ENCODE data around the gene EFNA1. TPM values are rescaled to one million over a fixed set of nuclear protein-coding genes. Genes with fewer than 3 reads are reported as not detected.

The EFNA1 gene
- total and polyA plus RNA-seq, 2 of the 13 experiments (the other 11 are each of a cell fraction or from before 2014, with no cell fraction given), result 81.8 to 874 TPM

DNA sequence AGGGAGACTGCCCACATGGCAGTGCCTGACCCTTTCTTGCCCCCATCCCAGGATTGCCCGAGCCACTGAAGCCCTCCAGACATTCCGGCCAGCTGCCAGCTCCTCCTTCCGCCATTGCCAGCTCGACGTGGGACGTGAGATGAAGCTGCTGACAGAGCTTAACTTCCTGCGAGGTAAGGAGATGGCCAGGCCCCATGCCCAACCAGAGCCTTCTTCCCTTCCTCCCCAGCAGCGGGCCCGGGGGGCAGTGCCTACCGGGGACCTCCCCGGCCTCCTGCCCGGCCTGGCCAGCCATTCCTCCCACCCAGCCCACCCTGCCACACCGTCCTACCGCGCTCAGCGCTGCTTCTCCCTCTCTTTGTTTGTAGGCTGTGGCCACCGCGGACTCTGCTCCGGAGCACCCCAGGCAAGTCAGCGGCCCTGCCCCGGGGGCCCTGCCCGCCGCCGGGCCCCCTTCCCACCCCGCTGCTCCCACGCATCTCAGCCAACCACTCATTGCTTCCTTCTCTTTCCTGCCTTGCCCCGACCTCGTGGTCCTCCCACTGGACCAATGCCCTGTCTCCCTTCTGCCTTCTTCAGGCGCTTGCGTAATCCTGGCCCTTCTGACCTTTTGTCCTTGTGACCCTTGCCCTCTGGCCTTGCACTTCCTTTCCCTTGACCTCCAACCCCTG, 50.9 kb downstream of the EFNA1 start (continued):
- TF ChIP-seq PHF21A (CRISPR knock-in tag; IDR thresholded peaks at IDR 0.05) (no peak), ZNF549 (CRISPR knock-in tag; IDR thresholded peaks at IDR 0.05) (no peak), FOXC1 (CRISPR knock-in tag; IDR thresholded peaks at IDR 0.05; ENCODE audit: borderline replicate concordance) (no peak), SOX13 (IDR thresholded peaks at IDR 0.05) (no peak), SOX13 (CRISPR knock-in tag; conservative IDR thresholded peaks at IDR 0.05 in 1 of 2, IDR thresholded peaks at IDR 0.05 in 1 of 2) (peak in 1 of 2 experiments; percentile 22; a peak in 1 of 4 replicates), NR1H2 (CRISPR knock-in tag; IDR thresholded peaks at IDR 0.05; ENCODE audit: borderline replicate concordance, low read depth) (peak; percentile 39; the same call in 1 of the 2 replicates), PHF20 (CRISPR knock-in tag; IDR thresholded peaks at IDR 0.05) (no peak; the same call in 1 of the 2 replicates), KDM4B (CRISPR knock-in tag; IDR thresholded peaks at IDR 0.05) (no peak), DNMT1 (CRISPR knock-in tag; IDR thresholded peaks at IDR 0.05) (no peak), ZNF546 (CRISPR knock-in tag; conservative IDR thresholded peaks at IDR 0.05) (no peak), GFI1 (CRISPR knock-in tag; IDR thresholded peaks at IDR 0.05; ENCODE audit: borderline replicate concordance) (0 out of 2 replicates have a peak, but pooled peaks have one; percentile 21), ZNF879 (CRISPR knock-in tag; IDR thresholded peaks at IDR 0.05) (no peak), YEATS4 (CRISPR knock-in tag; IDR thresholded peaks at IDR 0.05; ENCODE audit: borderline replicate concordance) (peak; percentile 33; the same call in 1 of the 2 replicates), AKAP8 (CRISPR knock-in tag; IDR thresholded peaks at IDR 0.05) (no peak; the same call in 1 of the 2 replicates), TOE1 (CRISPR knock-in tag; IDR thresholded peaks at IDR 0.05) (no peak)
- TF ChIP-seq, protein P1, sequence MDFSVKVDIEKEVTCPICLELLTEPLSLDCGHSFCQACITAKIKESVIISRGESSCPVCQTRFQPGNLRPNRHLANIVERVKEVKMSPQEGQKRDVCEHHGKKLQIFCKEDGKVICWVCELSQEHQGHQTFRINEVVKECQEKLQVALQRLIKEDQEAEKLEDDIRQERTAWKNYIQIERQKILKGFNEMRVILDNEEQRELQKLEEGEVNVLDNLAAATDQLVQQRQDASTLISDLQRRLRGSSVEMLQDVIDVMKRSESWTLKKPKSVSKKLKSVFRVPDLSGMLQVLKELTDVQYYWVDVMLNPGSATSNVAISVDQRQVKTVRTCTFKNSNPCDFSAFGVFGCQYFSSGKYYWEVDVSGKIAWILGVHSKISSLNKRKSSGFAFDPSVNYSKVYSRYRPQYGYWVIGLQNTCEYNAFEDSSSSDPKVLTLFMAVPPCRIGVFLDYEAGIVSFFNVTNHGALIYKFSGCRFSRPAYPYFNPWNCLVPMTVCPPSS (IDR thresholded peaks at IDR 0.05), result no peak
- TF ChIP-seq, protein P2, sequence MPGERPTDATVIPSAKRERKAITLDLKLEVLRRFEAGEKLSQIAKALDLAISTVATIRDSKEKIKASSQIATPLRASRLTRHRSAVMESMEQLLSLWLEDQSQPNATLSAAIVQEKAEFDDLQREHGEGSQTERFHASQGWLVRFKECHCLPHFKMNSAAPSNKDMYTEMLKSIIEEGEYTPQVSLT (CRISPR knock-in tag; IDR thresholded peaks at IDR 0.05; ENCODE audit: borderline replicate concordance, low read depth), result no peak
- TF ChIP-seq, protein P3, sequence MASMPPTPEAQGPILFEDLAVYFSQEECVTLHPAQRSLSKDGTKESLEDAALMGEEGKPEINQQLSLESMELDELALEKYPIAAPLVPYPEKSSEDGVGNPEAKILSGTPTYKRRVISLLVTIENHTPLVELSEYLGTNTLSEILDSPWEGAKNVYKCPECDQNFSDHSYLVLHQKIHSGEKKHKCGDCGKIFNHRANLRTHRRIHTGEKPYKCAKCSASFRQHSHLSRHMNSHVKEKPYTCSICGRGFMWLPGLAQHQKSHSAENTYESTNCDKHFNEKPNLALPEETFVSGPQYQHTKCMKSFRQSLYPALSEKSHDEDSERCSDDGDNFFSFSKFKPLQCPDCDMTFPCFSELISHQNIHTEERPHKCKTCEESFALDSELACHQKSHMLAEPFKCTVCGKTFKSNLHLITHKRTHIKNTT (CRISPR knock-in tag; IDR thresholded peaks at IDR 0.05), result no peak
- TF ChIP-seq, protein P4, sequence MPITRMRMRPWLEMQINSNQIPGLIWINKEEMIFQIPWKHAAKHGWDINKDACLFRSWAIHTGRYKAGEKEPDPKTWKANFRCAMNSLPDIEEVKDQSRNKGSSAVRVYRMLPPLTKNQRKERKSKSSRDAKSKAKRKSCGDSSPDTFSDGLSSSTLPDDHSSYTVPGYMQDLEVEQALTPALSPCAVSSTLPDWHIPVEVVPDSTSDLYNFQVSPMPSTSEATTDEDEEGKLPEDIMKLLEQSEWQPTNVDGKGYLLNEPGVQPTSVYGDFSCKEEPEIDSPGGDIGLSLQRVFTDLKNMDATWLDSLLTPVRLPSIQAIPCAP (CRISPR knock-in tag; IDR thresholded peaks at IDR 0.05; ENCODE audit: low read depth), result no peak
- TF ChIP-seq, protein P5, sequence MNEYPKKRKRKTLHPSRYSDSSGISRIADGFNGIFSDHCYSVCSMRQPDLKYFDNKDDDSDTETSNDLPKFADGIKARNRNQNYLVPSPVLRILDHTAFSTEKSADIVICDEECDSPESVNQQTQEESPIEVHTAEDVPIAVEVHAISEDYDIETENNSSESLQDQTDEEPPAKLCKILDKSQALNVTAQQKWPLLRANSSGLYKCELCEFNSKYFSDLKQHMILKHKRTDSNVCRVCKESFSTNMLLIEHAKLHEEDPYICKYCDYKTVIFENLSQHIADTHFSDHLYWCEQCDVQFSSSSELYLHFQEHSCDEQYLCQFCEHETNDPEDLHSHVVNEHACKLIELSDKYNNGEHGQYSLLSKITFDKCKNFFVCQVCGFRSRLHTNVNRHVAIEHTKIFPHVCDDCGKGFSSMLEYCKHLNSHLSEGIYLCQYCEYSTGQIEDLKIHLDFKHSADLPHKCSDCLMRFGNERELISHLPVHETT (CRISPR knock-in tag; conservative IDR thresholded peaks at IDR 0.05), result no peak
- TF ChIP-seq, protein P6, sequence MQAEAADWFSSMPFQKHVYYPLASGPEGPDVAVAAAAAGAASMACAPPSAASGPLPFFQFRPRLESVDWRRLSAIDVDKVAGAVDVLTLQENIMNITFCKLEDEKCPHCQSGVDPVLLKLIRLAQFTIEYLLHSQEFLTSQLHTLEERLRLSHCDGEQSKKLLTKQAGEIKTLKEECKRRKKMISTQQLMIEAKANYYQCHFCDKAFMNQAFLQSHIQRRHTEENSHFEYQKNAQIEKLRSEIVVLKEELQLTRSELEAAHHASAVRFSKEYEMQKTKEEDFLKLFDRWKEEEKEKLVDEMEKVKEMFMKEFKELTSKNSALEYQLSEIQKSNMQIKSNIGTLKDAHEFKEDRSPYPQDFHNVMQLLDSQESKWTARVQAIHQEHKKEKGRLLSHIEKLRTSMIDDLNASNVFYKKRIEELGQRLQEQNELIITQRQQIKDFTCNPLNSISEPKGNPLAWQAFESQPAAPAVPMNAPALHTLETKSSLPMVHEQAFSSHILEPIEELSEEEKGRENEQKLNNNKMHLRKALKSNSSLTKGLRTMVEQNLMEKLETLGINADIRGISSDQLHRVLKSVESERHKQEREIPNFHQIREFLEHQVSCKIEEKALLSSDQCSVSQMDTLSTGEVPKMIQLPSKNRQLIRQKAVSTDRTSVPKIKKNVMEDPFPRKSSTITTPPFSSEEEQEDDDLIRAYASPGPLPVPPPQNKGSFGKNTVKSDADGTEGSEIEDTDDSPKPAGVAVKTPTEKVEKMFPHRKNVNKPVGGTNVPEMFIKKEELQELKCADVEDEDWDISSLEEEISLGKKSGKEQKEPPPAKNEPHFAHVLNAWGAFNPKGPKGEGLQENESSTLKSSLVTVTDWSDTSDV (CRISPR knock-in tag; IDR thresholded peaks at IDR 0.05), result no peak

Data from HepG2 (cell line).